SH-SY5Y (cell line): ENCODE data around the gene ACOX3.

Experiments used
- GATA2 ChIP-seq: IDR thresholded peaks from 2 replicates; pipeline ENCODE4 v1.6.1; 2011; ENCODE audit warnings: mild to moderate bottlenecking, low read depth, low read length
- GATA3 ChIP-seq: IDR thresholded peaks from 2 replicates; pipeline ENCODE4 v1.6.1; 2011; ENCODE audit warnings: low read depth, mild to moderate bottlenecking, low read length, moderate library complexity

DNA sequence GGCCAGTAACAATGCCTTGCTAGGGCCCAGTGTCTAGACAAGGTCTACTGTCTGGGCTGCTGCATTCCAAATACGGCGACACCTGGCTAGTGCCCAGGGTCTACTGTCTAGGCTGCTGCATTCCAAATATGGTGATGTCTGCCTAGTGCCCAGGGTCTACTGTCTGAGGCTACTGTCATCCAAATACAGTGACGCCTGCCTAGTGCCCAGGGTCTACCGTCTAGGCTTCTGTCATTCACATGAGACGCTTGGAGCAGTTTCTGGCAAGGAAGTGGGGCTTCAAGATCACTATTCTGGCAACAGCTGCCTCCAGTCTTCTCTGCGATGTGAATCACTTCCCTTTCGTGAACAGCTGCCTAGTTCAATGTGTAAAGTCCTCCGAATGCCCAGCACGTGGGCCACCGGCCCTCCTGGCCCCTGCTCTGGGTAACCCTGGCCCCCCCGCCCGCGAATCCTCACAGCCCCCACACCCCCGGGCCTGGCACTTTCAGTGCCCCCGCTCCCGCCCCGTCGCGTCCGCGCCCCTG lies 12.7 kb downstream of the ACOX3 start:
- TF ChIP-seq GATA2 = no peak
- no peak for TF ChIP-seq GATA3
